K562 (cell line): Measurements from ENCODE around the gene FGFRL1. TPM values are rescaled to one million over a fixed set of nuclear protein-coding genes. Genes with fewer than 3 reads are reported as not detected.
A peak's percentile ranks its signal among the peaks of the same experiment; 100 is the strongest.

Experiments used
- ATAC-seq: fragments of 200-7000 bp; cut with Tn5 transposase; 3 replicates; pipeline ENCODE4 v1.9.1; 2020; ENCODE audit warnings: moderate library complexity
- BruUV-seq: library from RNA; stranded (reverse); fragments of 400-500 nt; replicated peaks from 2 replicates; lab custom pipeline; 2021; lab: Mats Ljungman, UMichigan
- CTCF ChIA-PET: fragments of 300-600 bp; formaldehyde crosslinking; extraction: SDS; loops from one replicate; lab custom pipeline; 2021; ENCODE audit warnings: low intra/inter-chr PET ratio; lab: Yijun Ruan, JAX
- POLR2A ChIA-PET: fragments of 300-600, 350-650 bp; sonication (Branson Sonifier 250); formaldehyde crosslinking; extraction: SDS; loops from one replicate; lab custom pipeline; 2021; ENCODE audit warnings: antibody characterized with exemption, inconsistent platforms; lab: Yijun Ruan, JAX
- DNase-seq, 4 experiments: peaks; one replicate each; pipeline versions ENCODE4 v3.0.0 to v3.0.0-alpha.2; 2011 to 2018; ENCODE audit warnings: low spot score in 3 of 4, mixed read lengths in 3 of 4; ENCODE audit errors: extremely low read depth in 1 of 4
- FAIRE-seq: peaks from 2 replicates; lab custom pipeline; 2011; peaks lifted over from hg19 to GRCh38; lab: Jason Lieb, UNC
- H2AFZ ChIP-seq: 2 replicates; pipeline ENCODE4 v1.6.0; 2011; ENCODE audit warnings: low read depth, low read length, control low read depth, inconsistent platforms
- H3K27ac ChIP-seq: fragments of 200-600 bp; 3 replicates; pipeline ENCODE4 v1.8.0; 2011; ENCODE audit warnings: low read depth, mild to moderate bottlenecking, control low read depth, inconsistent platforms, low read length, moderate library complexity, mixed read lengths; ENCODE audit errors: extremely low read depth
- H3K27me3 ChIP-seq, 2 experiments: fragments of 300-600 bp in 1 of 2; 2 replicates in 1 of 2; 3 replicates in 1 of 2; pipeline versions ENCODE4 v1.6.0 to v1.8.0; 2011; ENCODE audit warnings: inconsistent platforms in 2 of 2, low read length in 2 of 2, mild to moderate bottlenecking in 1 of 2, mixed read lengths in 1 of 2, moderate library complexity in 1 of 2; ENCODE audit not compliant: control insufficient read depth in 2 of 2, insufficient read depth in 2 of 2
- H3K36me3 ChIP-seq: fragments of 300-600 bp; 3 replicates; pipeline ENCODE4 v1.8.0; 2011; ENCODE audit warnings: mild to moderate bottlenecking, low read length, inconsistent platforms; ENCODE audit not compliant: control insufficient read depth, insufficient read depth
- H3K4me1 ChIP-seq, 2 experiments: fragments of 200-600 bp in 1 of 2; replicated peaks in 1 of 2; 2 replicates in 1 of 2; 3 replicates in 1 of 2; pipeline versions ENCODE4 v1.5.1 to v1.8.0; 2011; ENCODE audit warnings: inconsistent platforms in 2 of 2, low read length in 2 of 2, mild to moderate bottlenecking in 1 of 2, mixed read lengths in 1 of 2, moderate library complexity in 1 of 2; ENCODE audit not compliant: control insufficient read depth in 2 of 2, insufficient read depth in 2 of 2
- H3K4me2 ChIP-seq: 2 replicates; pipeline ENCODE4 v1.6.1; 2011; ENCODE audit warnings: low read length, control low read depth, inconsistent platforms, mixed read lengths; ENCODE audit not compliant: insufficient read depth
- H3K4me3 ChIP-seq: fragments of 200-600 bp; sonication (generic), shearing (Covaris generic); 2 replicates; pipeline ENCODE4 v1.5.1; 2016; ENCODE audit warnings: control low read depth, inconsistent platforms
- H3K79me2 ChIP-seq: fragments of 200-600 bp; 3 replicates; pipeline ENCODE4 v1.8.0; 2011; ENCODE audit warnings: low read length, inconsistent platforms; ENCODE audit not compliant: control insufficient read depth, insufficient read depth
- H3K9ac ChIP-seq, 2 experiments: 2 replicates each; pipeline versions ENCODE4 v1.6.0 to v1.6.1; 2011; ENCODE audit warnings: low read depth in 2 of 2, low read length in 2 of 2, control low read depth in 1 of 2, inconsistent platforms in 1 of 2, mild to moderate bottlenecking in 1 of 2, mixed read lengths in 1 of 2; ENCODE audit not compliant: insufficient read depth in 1 of 2
- H3K9me1 ChIP-seq: one replicate; pipeline ENCODE4 v1.6.0; 2011; ENCODE audit warnings: inconsistent platforms, mild to moderate bottlenecking, low read length, moderate library complexity; ENCODE audit not compliant: control insufficient read depth, insufficient read depth
- H3K9me3 ChIP-seq: replicated peaks from 2 replicates; pipeline ENCODE4 v1.5.1; 2011; ENCODE audit warnings: low read depth, low read length, inconsistent platforms; ENCODE audit not compliant: control insufficient read depth, insufficient read depth
- H4K20me1 ChIP-seq: replicated peaks from 2 replicates; pipeline ENCODE4 v1.6.1; 2011; ENCODE audit warnings: low read length, inconsistent platforms, mixed read lengths; ENCODE audit not compliant: control insufficient read depth, insufficient read depth
- BHLHE40 ChIP-seq: IDR thresholded peaks from 2 replicates; pipeline ENCODE4 v1.6.1; 2011; ENCODE audit warnings: low read length, improper control_type of control experiment
- HNRNPL ChIP-seq: fragments of 200-400 bp; formaldehyde crosslinking; IDR thresholded peaks from 2 replicates; pipeline ENCODE4 v1.6.1; 2017; ENCODE audit warnings: low read depth, mild to moderate bottlenecking, low read length
- ZNF436 ChIP-seq: fragments of 250-450, 450-650 bp; sonication (Bioruptor Pico); formaldehyde crosslinking; IDR thresholded peaks from 2 replicates; pipeline ENCODE4 v1.7.0; 2020; ENCODE audit warnings: mild to moderate bottlenecking
- WGBS: fragments of 100-300 bp; shearing (Covaris generic); methylation state at CpG from one replicate; pipeline ENCODE4 v1.1.6; 2016; ENCODE audit warnings: low coverage, mixed read lengths; ENCODE audit not compliant: insufficient coverage; ENCODE audit errors: missing lambda C conversion rate; 5-methylcytosine and 5-hydroxymethylcytosine counted together
- in situ Hi-C: fragments of 300-500 bp; cut with MboI; formaldehyde crosslinking; loops from 4 replicates; pipeline ENCODE4 v1.15.0; 2018; ENCODE audit warnings: inconsistent platforms, mixed read lengths
- intact Hi-C: fragments of 100-400 bp; cut with micrococcal nuclease; formaldehyde crosslinking; loops from 2 replicates; pipeline ENCODE4 v1.14.2; 2022
- polyA plus RNA-seq, 8 experiments: library from polyadenylated mRNA; depleted of rRNA in 4 of 8; stranded (reverse) in 5 of 8; unstranded in 3 of 8; fragments of >200 nt; fragmentation: Nextera tagmentation in 2 of 8; fragmentation: Illumina TruSeq in 1 of 8; extraction: Ambion mirVana in 2 of 8; extraction: Trizol in 1 of 8; gene quantifications; 2 replicates each; pipeline versions ENCODE4 v1.2.1 to v1.2.3, GENCODE V29; 2011 to 2014; ENCODE audit warnings: inconsistent platforms in 1 of 8, missing spikeins in 1 of 8
- total RNA-seq, 7 experiments: library from RNA; depleted of rRNA in 6 of 7; stranded (reverse); fragments of >200 nt in 6 of 7; fragmentation: Illumina TruSeq in 2 of 7; extraction: Trizol in 2 of 7; gene quantifications; 2 replicates each; pipeline versions ENCODE4 v1.2.1 to v1.2.3, GENCODE V29; 2011 to 2021; ENCODE audit warnings: low replicate concordance in 1 of 7

The FGFRL1 gene
- total and polyA plus RNA-seq, 9 of the 15 experiments (the other 6 are each of a cell fraction or from before 2014, with no cell fraction given) = 0.34 to 49.9 (median 14.6) TPM

DNA sequence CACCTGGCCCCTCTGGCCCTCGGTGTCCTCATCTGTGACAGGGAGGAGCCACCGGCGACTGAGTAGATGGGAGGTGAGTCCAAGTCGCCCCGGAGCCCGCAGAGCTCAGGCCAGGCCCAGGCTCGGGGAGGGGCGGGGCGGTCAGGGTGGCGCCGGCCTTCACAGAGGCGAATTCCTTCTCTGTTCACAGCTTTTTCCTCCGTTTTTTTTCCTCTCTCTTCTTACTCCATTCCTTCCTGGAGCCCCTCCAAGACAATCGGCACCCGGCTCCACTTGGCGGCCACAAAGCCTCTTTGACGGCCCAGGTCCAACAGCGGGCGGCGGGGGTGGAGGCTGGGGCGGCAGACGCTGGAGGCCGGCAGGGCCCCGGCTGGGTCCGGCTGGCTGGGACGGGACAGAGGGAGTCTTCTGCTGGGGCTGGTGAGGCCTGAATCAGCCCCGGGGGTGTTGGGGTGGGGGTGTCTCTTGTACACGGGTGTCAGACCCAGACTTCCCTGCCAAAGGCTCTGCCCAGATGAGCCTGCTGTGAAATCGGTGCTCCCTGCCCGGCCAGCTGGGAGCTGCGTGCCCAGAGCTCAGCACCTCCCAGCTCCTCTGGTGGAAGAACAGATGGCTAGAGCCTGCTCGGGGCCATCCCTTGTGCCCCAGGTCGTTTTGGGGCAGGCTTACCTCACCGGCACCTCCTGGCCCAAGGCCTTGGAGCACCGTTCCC, 22.6 kb downstream of the FGFRL1 start (continued):
- TF ChIP-seq BHLHE40 = no peak

DNA sequence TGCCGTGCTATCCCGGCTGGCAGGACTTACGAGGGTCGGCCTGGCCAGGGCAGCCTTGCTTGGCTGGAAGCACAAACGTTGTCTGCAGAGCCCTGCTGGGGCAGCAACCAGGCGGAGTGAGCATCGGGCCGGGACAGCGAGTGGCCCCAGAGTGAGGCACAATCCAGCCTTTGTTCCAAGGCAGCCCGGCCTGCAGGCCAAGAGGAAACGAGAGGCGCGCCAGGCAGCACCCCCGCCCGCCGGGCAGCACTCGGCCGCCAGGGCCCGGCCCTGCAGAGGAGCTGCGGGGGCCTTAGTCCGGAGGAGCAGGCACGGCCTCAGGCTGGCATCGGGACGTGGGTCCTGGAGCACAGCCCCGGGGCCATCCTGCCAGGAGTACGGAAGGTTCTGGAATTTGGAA, 24.1 kb downstream of the FGFRL1 start:
- no TSS peak for BruUV-seq
- CTCF ChIA-PET = no interaction called here
- no peak for FAIRE-seq
- Histone ChIP-seq H3K9ac (peak overlapping the region in 1 of 2 experiments; percentile 35; a peak in 1 of 4 replicates), H3K9me1 (no peaks in the 10 kb centered on the region), H3K36me3 (no peaks in the 10 kb centered on the region), H3K4me3 (no peak overlapping the region), H3K27ac (no peak overlapping the region), H3K4me2 (no peak overlapping the region), H2AFZ (no peak overlapping the region), H3K9me3 (no peaks in the 10 kb centered on the region), H3K4me1 (peaks cover 20 to 87% of the 10 kb centered on the region in 2 experiments), H3K27me3 (0 out of 5 replicates have a peak, but pooled peaks cover 0 to 6% of the 10 kb centered on the region in 2 experiments), H3K79me2 (no peaks in the 10 kb centered on the region), H4K20me1 (no peaks in the 10 kb centered on the region)
- ATAC-seq = no peak
- TF ChIP-seq HNRNPL (peak; percentile 33; the same call in 1 of the 2 replicates), ZNF436 (CRISPR knock-in tag) (no peak)
- 70% methylated on average over 23 of the region's 26 CpGs for WGBS
- in situ Hi-C loops (no loop called here), intact Hi-C loops (no loop called here)
- DNase-seq = no peak
- POLR2A ChIA-PET = interaction anchor here (1.4 kb wide), 1 partner anchor 19 kb away, joined by 6 read pairs; no protein-coding TSS in a partner anchor
